OCI-LY7 (cell line): ENCODE measurements around the gene FABP2.
"Not testable (repeated sequence)": the region's sequence is repeated elsewhere in the genome, so short reads cannot be mapped to it uniquely, and the experiment has no call there.

ENCODE experiments used
- EZH2phosphoT487 ChIP-seq: fragments of 200-600 bp; sonication (generic); IDR thresholded peaks from 2 replicates; pipeline ENCODE4 v1.6.1; 2018; ENCODE audit warnings: low read depth, borderline replicate concordance, mild to moderate bottlenecking, mixed run types, antibody characterized with exemption, low read length, moderate library complexity, mixed read lengths
- TF ChIP-seq, protein P1 (sequence below): fragments of 200-600 bp; sonication (generic); conservative IDR thresholded peaks from 2 replicates; pipeline ENCODE4 v1.5.1; 2014; ENCODE audit warnings: mild to moderate bottlenecking, antibody characterized with exemption, low read length, moderate library complexity, mixed read lengths

DNA sequence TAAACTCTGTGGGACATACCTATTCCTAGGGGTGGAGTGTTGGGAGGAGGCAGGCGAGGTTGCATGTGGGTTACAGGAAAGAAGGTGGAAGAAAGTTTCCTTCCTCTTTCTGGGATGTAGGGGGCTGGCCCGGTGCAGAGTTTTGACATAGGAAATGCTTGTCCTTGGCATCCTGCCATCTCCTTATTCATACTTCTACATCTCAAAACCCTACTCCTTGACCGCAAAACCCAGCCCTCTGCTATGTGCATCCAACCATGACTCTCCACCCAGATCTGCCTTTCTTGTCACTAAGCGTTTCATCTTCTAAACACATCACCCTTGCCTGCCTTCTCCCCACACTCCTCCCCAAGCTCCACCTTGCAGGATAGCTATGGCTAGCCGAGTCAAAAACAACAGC lies 48.5 kb upstream of the FABP2 start:
- not testable (repeated sequence) for TF ChIP-seq EZH2phosphoT487
- TF ChIP-seq, protein P1, sequence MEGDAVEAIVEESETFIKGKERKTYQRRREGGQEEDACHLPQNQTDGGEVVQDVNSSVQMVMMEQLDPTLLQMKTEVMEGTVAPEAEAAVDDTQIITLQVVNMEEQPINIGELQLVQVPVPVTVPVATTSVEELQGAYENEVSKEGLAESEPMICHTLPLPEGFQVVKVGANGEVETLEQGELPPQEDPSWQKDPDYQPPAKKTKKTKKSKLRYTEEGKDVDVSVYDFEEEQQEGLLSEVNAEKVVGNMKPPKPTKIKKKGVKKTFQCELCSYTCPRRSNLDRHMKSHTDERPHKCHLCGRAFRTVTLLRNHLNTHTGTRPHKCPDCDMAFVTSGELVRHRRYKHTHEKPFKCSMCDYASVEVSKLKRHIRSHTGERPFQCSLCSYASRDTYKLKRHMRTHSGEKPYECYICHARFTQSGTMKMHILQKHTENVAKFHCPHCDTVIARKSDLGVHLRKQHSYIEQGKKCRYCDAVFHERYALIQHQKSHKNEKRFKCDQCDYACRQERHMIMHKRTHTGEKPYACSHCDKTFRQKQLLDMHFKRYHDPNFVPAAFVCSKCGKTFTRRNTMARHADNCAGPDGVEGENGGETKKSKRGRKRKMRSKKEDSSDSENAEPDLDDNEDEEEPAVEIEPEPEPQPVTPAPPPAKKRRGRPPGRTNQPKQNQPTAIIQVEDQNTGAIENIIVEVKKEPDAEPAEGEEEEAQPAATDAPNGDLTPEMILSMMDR = not testable (repeated sequence)
